Neural progenitor cell (in vitro differentiated cells): ENCODE measurements around the gene PPP2R5C. TPM values are rescaled to one million over a fixed set of nuclear protein-coding genes. Genes with fewer than 3 reads are reported as not detected.

Source experiments
- DNase-seq: peaks from one replicate; pipeline ENCODE4 v3.0.0-alpha.2; 2016; ENCODE audit warnings: low spot score
- H2AFZ ChIP-seq: fragments of 200-600 bp; sonication (generic); replicated peaks from 2 replicates; pipeline ENCODE4 v1.6.1; 2016; ENCODE audit warnings: antibody characterized with exemption
- H3F3A ChIP-seq: fragments of 200-600 bp; sonication (generic); 2 replicates; pipeline ENCODE4 v1.6.1; 2016; ENCODE audit warnings: antibody characterized with exemption, low read depth
- H3K27ac ChIP-seq: fragments of 200-600 bp; sonication (generic); 2 replicates; pipeline ENCODE4 v1.5.1; 2016; ENCODE audit warnings: mild to moderate bottlenecking
- H3K27me3 ChIP-seq: fragments of 200-600 bp; sonication (generic); 2 replicates; pipeline ENCODE4 v1.6.1; 2016; ENCODE audit warnings: mild to moderate bottlenecking, moderate library complexity
- H3K36me3 ChIP-seq: fragments of 200-600 bp; sonication (generic); 2 replicates; pipeline ENCODE4 v1.5.1; 2016
- H3K4me1 ChIP-seq: fragments of 200-600 bp; sonication (generic); 2 replicates; pipeline ENCODE4 v1.6.1; 2016; ENCODE audit warnings: mixed run types
- H3K4me2 ChIP-seq: fragments of 200-600 bp; sonication (generic); 2 replicates; pipeline ENCODE4 v1.6.1; 2016
- H3K4me3 ChIP-seq: fragments of 200-600 bp; sonication (generic); 2 replicates; pipeline ENCODE4 v1.5.1; 2016
- H3K79me2 ChIP-seq: fragments of 200-600 bp; sonication (generic); 2 replicates; pipeline ENCODE4 v1.6.1; 2016; ENCODE audit warnings: low read depth
- H3K9ac ChIP-seq: fragments of 200-600 bp; sonication (generic); 2 replicates; pipeline ENCODE4 v1.6.1; 2016
- H3K9me3 ChIP-seq: fragments of 200-600 bp; sonication (generic); 2 replicates; pipeline ENCODE4 v1.5.1; 2016; ENCODE audit warnings: low read depth
- H4K20me1 ChIP-seq: fragments of 200-600 bp; sonication (generic); 2 replicates; pipeline ENCODE4 v1.6.1; 2016; ENCODE audit warnings: low read depth
- H3K27ac Mint-ChIP-seq: 3 replicates; pipeline ENCODE4 v1.8.0; 2021; ENCODE audit warnings: mixed read lengths
- H3K27me3 Mint-ChIP-seq: 2 replicates; pipeline ENCODE4 v1.8.0; 2022; ENCODE audit warnings: low read depth, mild to moderate bottlenecking, inconsistent platforms, moderate library complexity, mixed read lengths; ENCODE audit not compliant: insufficient read depth
- H3K36me3 Mint-ChIP-seq: 3 replicates; pipeline ENCODE4 v1.8.0; 2021; ENCODE audit warnings: mixed read lengths
- H3K4me1 Mint-ChIP-seq: 3 replicates; pipeline ENCODE4 v1.8.0; 2021; ENCODE audit warnings: mixed read lengths
- H3K4me3 Mint-ChIP-seq: 3 replicates; pipeline ENCODE4 v1.8.0; 2021; ENCODE audit warnings: mild to moderate bottlenecking, moderate library complexity, mixed read lengths
- H3K9me3 Mint-ChIP-seq: 3 replicates; pipeline ENCODE4 v1.8.0; 2020; ENCODE audit warnings: mixed read lengths
- EZH2 ChIP-seq: fragments of 200-600 bp; sonication (generic); IDR thresholded peaks from 2 replicates; pipeline ENCODE4 v1.6.1; 2017; ENCODE audit warnings: antibody characterized with exemption, mild to moderate bottlenecking, moderate library complexity
- EZH2phosphoT487 ChIP-seq: fragments of 200-600 bp; sonication (generic); IDR thresholded peaks from 2 replicates; pipeline ENCODE4 v1.6.1; 2017; ENCODE audit warnings: antibody characterized with exemption
- total RNA-seq: library from RNA; depleted of rRNA; stranded (reverse); fragments of >200 nt; gene quantifications from 2 replicates; pipeline ENCODE4 v1.2.3, GENCODE V29; 2015; ENCODE audit warnings: low replicate concordance
- TF ChIP-seq, protein P1 (sequence below): fragments of 200-600 bp; sonication (generic); IDR thresholded peaks from 2 replicates; pipeline ENCODE4 v1.5.1; 2017; ENCODE audit warnings: antibody characterized with exemption, mild to moderate bottlenecking

PPP2R5C gene
- total RNA-seq, 1 donor from 2014 or later: 183 TPM

- no peak for DNase-seq
- peaks cover 10% of the 10 kb centered on the region for H3K4me1 ChIP-seq
- Mint-ChIP-seq H3K27me3 (no peaks in the 10 kb centered on the region), H3K36me3 (peaks cover 21% of the 10 kb centered on the region), H3K4me1 (no peaks in the 10 kb centered on the region), H3K27ac (no peak overlapping the region), H3K9me3 (no peaks in the 10 kb centered on the region), H3K4me3 (no peak overlapping the region)
- H3K4me2 ChIP-seq: no peak overlapping the region
- no peaks in the 10 kb centered on the region for H3K27me3 ChIP-seq
- no peak overlapping the region for H3K27ac ChIP-seq
- H3F3A ChIP-seq: no peaks in the 10 kb centered on the region
- H3K36me3 ChIP-seq: no peaks in the 10 kb centered on the region
- no peaks in the 10 kb centered on the region for H3K9me3 ChIP-seq
- H3K9ac ChIP-seq: no peak overlapping the region
- no peak overlapping the region for H3K4me3 ChIP-seq
- no peak for TF ChIP-seq EZH2
- TF ChIP-seq EZH2phosphoT487: no peak
- TF ChIP-seq, protein P1, sequence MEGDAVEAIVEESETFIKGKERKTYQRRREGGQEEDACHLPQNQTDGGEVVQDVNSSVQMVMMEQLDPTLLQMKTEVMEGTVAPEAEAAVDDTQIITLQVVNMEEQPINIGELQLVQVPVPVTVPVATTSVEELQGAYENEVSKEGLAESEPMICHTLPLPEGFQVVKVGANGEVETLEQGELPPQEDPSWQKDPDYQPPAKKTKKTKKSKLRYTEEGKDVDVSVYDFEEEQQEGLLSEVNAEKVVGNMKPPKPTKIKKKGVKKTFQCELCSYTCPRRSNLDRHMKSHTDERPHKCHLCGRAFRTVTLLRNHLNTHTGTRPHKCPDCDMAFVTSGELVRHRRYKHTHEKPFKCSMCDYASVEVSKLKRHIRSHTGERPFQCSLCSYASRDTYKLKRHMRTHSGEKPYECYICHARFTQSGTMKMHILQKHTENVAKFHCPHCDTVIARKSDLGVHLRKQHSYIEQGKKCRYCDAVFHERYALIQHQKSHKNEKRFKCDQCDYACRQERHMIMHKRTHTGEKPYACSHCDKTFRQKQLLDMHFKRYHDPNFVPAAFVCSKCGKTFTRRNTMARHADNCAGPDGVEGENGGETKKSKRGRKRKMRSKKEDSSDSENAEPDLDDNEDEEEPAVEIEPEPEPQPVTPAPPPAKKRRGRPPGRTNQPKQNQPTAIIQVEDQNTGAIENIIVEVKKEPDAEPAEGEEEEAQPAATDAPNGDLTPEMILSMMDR: no peak
- peaks cover 65% of the 10 kb centered on the region for H4K20me1 ChIP-seq
- H2AFZ ChIP-seq: no peak overlapping the region
- peaks cover 50% of the 10 kb centered on the region for H3K79me2 ChIP-seq
These were observed 95.7 kb downstream of the PPP2R5C start for GRCh38 chr14:101857226-101857625.

- Histone ChIP-seq H3K9ac (no peak overlapping the region), H3K4me2 (no peak overlapping the region), H3K9me3 (no peaks in the 10 kb centered on the region), H3K79me2 (peaks cover 33% of the 10 kb centered on the region), H4K20me1 (peaks cover 50% of the 10 kb centered on the region), H3K4me3 (no peak overlapping the region), H3K27ac (no peak overlapping the region), H2AFZ (no peak overlapping the region), H3F3A (no peaks in the 10 kb centered on the region), H3K36me3 (no peaks in the 10 kb centered on the region), H3K27me3 (no peaks in the 10 kb centered on the region), H3K4me1 (no peaks in the 10 kb centered on the region)
- no peak overlapping the region for H3K27ac Mint-ChIP-seq
- no peaks in the 10 kb centered on the region for H3K27me3 Mint-ChIP-seq
- no peaks in the 10 kb centered on the region for H3K9me3 Mint-ChIP-seq
- TF ChIP-seq EZH2 (no peak), EZH2phosphoT487 (no peak)
- TF ChIP-seq, protein P1: no peak
- DNase-seq: no peak
- H3K4me1 Mint-ChIP-seq: no peaks in the 10 kb centered on the region
- H3K4me3 Mint-ChIP-seq: no peak overlapping the region
- peaks cover 23% of the 10 kb centered on the region for H3K36me3 Mint-ChIP-seq
These were observed 97.5 kb downstream of the PPP2R5C start for GRCh38 chr14:101858791-101859537.

GRCh38 chr14:101859538-101859902, 98.0 kb downstream of the PPP2R5C start:
- H3K4me1 Mint-ChIP-seq: no peaks in the 10 kb centered on the region
- DNase-seq: no peak

More at GRCh38 chr14:101859538-101859902, 98.0 kb downstream of the PPP2R5C start:
- TF ChIP-seq EZH2: no peak
- TF ChIP-seq EZH2phosphoT487: no peak
- TF ChIP-seq, protein P1: no peak
- Histone ChIP-seq H3K36me3 (no peaks in the 10 kb centered on the region), H3K4me2 (no peak overlapping the region), H3K4me3 (no peak overlapping the region), H3K27ac (no peak overlapping the region), H3K79me2 (peaks cover 28% of the 10 kb centered on the region), H3K4me1 (no peaks in the 10 kb centered on the region), H3K9ac (no peak overlapping the region), H4K20me1 (peaks cover 47% of the 10 kb centered on the region), H3K9me3 (no peaks in the 10 kb centered on the region), H3F3A (no peaks in the 10 kb centered on the region), H3K27me3 (no peaks in the 10 kb centered on the region), H2AFZ (no peak overlapping the region)
- Mint-ChIP-seq H3K36me3 (peaks cover 28% of the 10 kb centered on the region), H3K27me3 (no peaks in the 10 kb centered on the region), H3K4me3 (no peak overlapping the region), H3K27ac (no peak overlapping the region), H3K9me3 (no peaks in the 10 kb centered on the region)
